Glomerular endothelial cell (primary cell): ENCODE results near the gene CHGA. TPM values are rescaled to one million over a fixed set of nuclear protein-coding genes. Genes with fewer than 3 reads are reported as not detected.

ENCODE experiments used
- DNase-seq: peaks from one replicate; pipeline ENCODE4 v3.0.0-alpha.2; 2011; ENCODE audit warnings: low read depth, low spot score; ENCODE audit errors: extremely low read depth
- total RNA-seq: library from RNA; depleted of rRNA; stranded (reverse); fragments of >200 nt; gene quantifications from 2 replicates; pipeline ENCODE4 v1.2.3, GENCODE V29; 2015

CHGA gene
- total RNA-seq, 1 donor from 2014 or later, result 5.3 TPM

DNA sequence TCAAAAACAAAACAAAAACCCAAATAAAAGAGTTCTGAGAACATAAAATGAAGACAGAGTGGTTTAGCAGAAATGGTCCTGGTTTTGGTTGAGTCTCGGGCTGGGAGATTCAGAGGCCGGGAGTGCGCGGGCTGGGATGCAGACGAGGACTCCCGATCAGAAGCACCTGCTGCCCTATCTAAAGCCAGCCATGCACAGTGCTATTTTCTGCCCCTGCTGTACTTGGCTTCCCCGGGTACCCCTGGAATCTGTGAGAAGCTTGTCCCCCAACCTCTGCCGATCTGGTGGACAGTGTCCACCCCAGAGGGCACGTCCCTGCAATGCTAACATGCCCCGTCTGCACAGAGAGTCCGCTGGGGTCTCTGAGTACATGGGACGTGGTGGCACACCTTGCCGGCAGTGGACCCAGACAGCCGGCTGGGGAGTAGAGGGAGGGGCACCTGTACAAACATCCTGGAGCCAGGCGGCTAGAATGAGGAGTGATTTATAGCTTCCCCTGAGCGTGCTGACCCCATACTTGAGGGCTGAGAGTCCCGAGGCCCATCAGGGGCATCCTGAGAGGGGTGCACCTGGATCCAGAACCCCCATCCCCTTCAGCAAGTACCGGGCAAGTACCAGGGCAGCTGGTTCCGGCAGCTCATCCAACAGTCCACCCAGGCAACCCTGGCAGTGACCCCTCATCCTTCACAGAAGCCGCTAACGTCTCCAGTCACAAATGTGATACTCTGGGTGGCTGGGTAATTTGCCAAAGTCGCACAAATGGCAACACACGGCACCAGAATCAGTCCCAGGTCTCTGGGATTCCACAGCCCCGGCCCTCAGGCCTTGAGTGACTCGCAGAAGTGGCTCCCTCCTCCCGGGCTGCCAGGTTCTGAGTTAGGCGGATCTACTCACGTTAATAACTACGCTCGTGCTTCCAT lies 37.1 kb downstream of the CHGA start:
- no peak for DNase-seq

DNA sequence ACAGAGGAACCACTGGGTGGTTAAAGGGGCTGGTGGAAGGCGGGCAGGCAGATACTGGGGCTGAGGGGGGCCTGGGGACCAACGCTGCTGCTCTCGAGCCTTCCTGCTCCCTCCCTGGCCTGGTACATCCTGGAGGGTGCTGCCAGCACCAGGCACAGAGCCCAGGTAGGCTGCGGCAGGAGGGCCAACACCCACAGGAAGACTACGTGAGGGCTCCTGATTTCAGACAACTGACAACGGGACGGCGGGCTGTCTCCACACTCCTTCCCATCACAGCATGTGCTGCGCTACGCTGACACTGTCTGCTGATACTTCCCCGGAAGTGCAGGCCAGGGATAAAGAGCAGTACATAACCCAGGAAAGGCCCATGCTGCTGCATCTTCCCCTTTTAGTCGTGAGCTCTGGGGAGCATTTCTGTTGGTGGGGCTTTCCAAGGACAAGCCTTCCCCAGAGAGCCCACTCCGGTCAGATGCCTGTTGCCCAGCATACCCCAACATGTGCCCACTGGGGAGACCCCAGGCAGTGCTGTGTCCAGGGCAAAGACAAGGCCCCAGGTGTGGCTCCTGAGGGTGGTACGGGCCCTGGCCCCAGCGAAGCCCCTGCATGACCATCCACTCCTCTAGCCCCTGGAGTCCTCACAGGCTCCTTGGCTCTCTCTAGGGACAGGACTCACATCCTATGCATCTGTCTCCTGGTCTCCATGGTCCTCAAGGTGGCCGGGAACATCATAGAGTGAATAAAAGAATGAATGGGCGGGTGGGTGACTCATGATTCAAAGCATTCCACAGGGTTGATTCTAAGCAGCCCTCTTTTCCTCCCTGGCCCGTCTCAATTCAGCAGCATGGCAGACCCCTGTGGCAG lies 38.0 kb downstream of the CHGA start:
- DNase-seq, result no peak

DNA sequence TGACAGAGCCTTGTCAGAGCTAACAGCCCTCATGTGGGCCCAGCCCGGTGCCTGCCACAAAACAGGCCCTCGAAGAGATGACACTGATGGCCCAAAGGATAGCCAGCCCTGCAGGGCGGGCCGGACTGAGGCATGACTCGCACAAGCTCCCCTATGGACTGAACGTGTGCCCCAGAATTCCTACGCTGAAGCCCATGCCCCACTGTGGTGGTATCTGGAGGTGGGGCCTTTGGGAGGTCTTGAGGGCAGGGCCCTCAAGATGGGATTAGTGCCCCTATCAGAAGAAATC lies 38.6 kb downstream of the CHGA start:
- no peak for DNase-seq

DNA sequence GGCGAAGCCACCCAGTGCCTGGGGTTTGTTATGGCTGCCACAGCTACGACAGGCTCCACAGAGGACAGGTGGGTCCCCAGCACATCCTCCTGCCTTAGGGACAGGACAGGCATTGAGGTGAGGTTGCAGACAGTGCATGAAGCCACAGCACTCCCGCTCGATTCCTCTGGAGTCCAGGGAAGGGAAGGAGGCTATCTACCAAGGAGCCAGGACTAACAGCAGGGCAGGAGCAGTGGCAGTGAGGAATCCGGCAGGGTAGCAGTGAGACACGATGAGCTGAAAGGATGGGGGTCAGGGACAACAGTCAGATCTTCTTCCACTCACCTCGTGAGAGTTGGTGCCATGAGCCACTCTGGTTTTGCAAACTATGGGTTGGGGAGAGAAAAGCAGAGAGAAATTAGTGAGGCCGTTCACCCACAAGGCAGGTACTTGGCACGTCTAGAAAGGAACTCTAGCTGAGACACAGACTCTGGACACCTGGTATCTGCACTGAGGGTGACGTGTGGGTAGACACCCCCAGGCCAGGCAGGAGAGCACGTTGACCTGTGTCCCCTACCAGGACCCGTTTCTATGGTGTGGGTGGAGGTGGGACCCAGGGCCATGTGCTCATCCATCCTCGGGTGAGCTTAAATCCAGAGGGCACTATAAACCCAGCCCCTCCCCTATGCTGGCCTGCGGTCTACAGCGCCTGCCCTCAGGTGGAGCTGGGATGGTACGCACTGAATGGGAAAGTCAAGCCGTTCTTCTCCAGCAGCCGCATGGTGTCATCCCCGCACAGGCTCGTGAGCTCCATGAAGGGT lies 39.3 kb downstream of the CHGA start:
- DNase-seq, result no peak

DNA sequence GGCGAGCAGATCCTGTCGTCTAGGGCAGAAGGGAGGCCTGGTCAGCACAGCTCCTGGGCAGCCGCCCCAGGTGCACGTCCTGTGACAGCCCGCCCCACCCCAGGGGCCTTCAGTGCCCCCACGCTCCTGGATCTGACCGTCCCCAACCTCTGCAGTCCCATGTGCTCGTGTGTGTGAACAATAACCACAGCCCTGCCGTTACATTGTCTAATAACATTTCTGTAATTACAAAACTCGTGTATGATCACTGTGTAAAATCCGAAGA lies 39.8 kb downstream of the CHGA start:
- DNase-seq, result no peak

DNA sequence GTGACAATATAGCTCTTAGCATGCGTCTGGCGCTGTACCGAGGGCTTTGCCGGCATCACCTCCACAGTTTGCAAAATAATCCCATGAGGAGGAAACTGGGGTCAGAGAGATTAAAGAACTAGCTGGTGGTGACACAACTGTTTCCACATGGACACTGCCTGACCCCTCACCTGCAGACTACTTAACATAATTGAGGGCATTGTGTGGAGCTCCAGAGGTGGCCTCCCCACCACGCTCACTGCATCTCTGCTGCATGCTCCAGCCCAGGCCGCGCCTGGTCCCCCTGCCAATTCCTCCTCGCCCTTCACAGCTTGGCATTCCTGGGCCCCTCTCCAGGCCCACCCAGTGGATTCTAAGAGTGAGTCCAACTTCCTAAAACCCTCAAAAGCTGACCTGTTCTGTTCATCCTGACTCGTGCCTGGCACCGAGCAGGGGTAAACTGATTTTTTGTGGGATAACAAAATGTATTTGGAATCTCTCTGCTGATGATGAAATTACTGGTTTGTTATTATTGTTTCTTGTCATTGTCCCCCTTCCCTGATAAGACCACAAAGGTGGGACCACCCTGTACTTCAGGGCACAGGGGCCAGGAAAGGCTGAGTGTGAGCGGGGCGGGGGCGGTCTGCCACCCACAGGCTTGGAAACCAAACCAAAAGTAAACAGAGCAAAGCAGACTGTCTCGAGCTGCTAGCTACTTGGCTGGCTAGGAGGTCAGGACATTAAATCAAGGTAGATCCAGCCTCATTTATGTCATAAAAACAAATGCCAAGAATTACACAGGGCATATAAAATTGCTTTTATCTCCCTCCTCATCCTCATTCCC lies 40.6 kb downstream of the CHGA start:
- DNase-seq, result no peak

DNA sequence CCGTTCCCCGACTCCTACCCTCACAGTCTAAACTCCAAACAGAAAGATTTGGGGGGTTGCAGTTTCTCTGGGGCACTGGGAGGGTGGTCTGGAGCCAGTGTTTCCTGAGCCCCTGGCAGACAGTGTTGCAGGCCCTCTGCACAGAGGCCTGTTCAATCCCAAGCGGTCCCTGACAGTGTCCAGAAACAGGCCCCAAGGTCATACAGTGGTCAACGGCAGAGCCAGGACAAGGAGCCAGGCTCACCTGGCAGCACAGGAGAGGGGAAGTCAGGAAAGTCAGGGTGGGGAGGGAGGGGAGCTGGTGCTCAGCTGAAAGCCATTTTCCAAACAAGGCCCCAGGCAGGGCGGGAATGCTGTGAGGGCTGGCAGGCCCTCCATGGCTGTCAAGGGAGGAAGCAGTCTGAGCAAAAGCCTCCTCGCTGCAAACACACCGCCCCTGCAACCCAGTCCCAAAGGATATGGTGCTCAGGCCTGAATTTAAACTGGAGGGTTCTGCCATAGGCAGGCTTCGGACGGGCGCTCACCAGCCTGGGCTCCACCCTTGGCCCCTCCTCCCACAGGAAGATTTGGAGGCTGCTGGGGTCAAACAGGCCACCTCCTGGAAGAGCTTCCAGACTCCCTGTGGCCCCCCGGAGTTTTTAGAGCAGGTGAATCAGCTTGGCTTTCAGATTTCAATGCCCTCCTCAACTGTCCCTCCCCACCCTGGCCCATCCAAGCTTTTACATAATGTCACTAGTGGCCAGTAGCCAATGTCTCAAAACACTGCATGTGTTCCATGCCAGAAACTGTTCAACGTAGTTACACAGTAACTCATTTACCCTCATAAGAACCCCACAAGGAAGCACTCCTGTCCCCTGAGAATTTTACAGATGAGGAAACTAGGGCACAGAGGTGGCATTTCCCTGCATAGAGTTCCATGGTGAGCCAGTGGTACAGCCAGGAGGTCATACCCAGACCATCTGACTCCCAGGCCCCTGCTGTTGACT lies 41.5 kb downstream of the CHGA start:
- no peak for DNase-seq

DNA sequence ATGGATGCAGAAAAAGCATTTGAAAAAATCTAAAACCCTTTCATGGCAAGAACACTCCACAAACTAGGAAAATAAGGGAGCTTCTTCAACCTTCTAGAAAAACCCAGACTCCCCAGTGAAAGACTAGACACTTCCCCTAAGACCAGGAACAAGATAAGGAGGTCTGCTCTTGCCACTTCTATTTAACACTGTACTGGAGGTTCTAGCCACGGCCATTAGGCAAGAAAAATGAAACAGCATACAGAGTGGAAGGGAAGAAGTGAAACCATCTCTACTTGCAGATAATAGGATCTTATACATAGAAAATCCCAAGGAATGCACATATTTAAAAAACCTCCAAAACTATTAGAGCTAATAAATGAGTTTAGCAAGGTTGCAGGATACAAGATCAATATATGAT lies 42.3 kb downstream of the CHGA start:
- no peak for DNase-seq

DNA sequence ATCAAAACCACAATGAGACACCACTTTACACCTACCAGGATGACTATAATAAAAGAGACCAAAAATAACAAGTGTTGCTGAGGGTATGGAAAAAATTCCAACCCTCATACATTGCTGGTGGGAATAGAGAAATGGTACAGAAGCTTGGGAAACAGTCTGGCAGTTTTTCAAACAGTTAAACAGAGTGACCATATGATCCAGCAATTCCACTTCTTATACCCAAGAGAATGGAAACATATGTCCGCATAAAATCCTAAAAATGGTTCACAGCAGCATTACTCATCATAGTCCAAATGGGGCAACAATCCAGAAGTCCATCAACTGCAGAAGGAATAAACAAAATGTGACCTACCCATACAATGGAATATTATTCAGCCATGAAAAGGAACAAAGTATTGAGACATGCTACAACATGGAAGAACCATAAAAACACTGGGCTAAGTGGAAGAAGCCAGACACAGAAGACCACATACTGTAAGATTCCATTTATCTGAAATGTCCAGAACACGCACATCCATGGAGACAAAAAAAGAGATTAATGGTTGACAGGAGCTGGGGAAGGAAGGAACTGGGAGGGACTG lies 44.5 kb downstream of the CHGA start:
- no peak for DNase-seq

DNA sequence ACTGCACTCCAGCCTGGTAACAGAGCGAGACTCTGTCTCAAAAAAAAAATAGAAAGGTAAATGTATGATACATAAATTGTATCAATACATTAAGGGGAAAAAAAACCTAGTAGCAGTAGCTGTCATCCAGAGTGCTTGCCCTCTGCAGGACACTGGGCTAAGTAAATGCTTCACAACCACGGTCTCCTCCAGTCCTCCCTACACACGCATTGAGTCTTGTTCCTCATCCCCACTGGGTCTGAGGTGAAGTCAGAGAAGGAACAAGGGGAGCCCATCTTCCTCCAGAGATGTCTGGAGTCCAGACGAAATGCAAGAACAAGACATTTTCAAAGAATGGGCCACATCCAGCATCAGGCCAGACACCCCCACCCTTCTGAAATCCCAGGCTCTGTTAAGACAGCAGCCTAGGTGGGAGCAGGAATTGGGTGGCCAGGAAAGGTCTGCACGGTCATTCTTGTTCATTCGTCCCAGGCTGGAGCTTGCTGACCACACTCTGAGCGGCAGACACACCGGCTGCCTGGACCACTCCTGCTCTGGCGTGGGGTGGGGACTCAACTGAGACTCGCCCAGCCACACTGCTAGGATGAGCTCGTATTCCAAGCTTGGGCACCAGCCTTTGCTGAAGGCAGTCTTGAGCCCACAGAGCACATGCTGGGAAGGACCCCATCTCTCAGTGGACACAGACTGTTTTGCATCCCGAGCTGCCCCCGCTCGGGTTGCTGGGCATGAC lies 45.5 kb downstream of the CHGA start:
- DNase-seq, result no peak

DNA sequence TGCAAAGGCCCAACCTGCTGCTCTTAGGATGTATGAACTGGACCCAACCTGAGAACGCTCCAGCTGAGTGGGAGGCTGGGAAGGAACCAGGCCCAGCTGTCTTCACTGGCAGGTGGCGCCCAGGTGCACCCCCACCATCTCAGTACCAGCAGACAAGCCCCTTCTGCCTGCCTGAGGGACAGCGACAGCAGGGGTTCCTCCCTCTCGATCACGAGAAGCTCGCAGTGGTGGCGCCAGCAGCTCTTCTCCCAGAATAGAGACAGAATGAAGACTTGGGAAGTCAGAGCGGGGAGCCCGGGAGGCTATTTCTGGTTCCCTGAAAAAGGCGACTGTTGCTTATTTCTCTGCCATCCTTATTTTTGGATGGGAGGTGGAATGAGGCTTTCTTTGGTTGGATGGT lies 46.5 kb downstream of the CHGA start:
- DNase-seq, result no peak

DNA sequence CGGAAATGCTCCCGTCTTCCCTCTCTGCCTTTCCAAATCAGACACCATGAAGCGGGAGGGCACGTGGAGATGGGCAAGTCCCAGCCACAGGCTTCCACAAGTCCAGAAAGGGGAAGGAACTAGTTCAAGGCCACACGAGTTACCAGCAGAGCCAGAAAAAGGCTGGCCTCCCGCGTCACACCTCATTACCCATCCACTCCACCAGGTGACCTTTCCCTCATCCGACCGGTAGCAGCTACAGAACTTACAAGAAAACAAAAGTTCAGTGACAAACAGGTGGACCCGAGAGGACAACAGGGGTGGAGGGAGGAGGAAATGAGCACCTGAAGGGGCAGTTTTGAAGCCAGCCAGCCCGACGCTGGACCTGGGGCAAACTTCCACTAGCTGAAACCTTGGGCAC lies 46.9 kb downstream of the CHGA start:
- DNase-seq, result no peak

DNA sequence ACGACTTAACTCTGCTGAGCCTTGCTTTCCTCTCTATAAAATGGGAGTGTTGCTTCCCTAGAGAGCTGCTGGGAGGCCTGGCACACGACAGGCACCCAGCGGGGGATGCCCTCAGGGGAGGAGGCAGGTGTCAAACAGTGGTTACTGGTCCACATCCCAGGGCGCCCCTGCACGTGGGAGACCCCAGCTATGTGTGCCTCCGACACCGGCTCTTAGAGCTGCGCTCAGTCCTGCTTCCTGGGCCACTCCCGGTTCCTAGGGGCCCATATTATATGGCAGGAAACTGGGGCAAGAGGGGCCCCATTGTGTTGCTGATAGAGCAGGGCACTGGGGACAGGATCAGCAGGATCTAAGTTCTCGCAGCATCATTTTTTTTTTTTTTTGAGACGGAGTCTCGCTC lies 47.3 kb downstream of the CHGA start:
- no peak for DNase-seq

DNA sequence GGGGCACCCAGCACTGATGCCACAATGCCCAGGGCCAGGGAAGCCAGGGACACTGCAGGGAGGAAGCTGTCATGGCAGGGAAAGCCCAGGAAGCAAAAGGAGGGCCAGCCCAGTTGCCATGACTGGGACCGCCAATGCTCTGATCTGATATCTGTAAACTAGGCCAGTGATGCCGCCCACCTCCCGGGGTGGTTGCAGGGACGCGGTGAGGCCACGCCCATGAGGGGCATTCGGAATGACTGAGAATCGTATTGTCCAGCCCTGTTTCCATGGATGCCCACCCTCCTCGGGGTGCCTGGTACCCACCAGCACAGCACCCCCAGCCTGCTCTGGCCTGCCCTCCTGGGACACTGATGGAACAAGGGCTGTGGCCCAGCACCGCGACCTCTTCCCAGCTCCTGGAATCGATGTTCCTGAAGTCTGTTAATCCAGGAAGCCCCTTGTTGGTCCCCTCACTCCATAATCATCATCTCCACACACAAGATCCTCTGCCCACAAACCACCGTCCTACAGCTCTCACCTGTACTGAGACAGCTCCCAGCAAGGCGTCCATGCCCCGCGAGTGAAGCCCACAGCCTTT lies 48.7 kb downstream of the CHGA start:
- DNase-seq, result no peak

DNA sequence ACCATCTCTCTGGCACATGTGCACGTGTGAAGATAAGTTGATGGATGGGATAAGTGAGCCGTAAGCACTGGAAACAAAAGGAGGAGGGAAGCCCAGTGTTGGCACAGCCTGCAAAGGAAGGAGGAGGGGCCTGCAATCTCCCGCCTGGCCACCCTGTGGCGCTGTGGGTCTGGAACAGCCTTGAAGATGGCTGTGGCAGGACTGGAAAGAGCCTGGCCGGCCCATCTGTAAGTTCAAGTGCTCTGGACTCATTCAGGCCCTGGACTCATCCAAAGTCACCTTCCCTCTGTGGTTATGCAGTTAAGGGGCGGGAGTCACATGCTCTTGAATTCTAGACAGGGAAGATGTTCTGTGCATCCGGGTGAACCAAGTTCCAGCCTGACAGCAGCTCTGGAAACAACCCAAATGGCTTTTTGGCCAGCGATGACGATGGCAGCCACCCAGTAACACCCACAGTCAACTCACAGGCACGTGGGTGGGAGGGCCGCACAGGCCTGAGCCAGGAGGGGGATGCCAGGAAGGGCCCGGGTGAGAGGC lies 50.4 kb downstream of the CHGA start:
- DNase-seq, result no peak

DNA sequence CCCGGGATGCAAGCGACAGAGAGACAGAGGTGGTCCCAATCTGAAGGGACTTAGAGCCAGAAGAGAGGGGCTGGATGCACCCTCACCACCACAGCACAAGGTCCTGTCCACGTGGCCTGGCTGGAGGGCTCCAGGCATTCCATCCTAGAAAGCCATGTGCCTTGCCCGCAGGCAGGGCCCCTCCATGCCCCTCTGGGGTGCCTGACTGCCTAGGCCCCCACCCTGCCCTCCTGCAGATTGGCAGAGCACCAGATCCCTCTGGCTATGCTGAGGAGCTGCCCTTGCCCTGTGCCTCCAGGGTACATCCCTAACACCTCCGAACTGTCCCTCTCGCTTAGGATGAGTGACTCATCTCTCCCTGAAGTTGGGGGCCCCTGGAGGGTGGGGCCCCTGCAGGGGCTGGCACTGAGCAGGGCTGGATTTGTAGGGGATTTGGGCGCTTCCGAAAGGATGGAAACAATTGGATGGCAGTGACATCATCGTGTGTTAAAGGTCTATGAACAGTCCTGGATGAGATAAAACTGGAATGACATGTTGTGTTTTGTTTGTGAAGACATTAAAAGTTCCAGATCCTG lies 50.9 kb downstream of the CHGA start:
- no peak for DNase-seq

DNA sequence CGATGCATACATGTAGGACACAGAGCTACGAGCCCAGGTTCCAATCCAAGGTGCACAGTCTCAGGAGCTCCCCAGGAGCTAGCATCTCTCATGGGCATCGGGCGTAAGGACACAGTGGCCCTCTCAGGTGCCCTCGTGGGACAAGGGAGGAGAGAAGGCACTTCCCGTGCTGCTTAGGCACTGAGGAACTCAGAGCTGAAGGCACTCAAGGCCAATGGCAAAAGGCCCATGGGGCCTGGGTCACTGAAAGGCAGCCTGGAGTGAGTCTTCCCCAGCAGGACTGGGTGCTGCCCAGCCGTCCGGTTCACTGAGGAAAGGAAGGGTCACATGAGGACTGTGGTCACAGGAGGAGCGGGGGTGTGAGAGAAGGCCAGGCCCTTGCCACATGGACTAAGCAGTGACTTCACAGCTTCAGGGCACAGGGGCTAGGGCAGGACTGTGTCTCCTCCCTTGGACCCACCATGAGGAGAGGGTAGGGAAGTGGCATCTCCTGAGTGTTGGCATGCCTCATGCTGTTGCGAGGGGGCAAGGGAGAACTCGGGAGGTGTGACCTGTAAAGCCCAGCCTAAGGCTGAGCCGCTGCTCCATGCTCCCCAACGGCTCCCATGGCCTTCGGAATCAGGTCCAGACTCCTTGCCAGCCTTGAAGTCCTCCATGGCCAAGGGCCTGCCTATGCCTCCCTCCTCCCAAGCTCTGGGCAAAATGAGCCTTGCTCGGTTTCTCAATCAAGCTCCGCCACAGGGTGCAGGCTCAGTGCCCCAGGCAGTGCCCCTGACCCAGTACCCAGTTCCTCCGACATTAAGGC lies 51.8 kb downstream of the CHGA start:
- no peak for DNase-seq
